ENCODE measurements around the gene MROH7. TPM values are rescaled to one million over a fixed set of nuclear protein-coding genes. Genes with fewer than 3 reads are reported as not detected.

Gene MROH7
- total and polyA plus RNA-seq, 9 of the 15 experiments (the other 6 are each of a cell fraction or from before 2014, with no cell fraction given) = not detected

DNA sequence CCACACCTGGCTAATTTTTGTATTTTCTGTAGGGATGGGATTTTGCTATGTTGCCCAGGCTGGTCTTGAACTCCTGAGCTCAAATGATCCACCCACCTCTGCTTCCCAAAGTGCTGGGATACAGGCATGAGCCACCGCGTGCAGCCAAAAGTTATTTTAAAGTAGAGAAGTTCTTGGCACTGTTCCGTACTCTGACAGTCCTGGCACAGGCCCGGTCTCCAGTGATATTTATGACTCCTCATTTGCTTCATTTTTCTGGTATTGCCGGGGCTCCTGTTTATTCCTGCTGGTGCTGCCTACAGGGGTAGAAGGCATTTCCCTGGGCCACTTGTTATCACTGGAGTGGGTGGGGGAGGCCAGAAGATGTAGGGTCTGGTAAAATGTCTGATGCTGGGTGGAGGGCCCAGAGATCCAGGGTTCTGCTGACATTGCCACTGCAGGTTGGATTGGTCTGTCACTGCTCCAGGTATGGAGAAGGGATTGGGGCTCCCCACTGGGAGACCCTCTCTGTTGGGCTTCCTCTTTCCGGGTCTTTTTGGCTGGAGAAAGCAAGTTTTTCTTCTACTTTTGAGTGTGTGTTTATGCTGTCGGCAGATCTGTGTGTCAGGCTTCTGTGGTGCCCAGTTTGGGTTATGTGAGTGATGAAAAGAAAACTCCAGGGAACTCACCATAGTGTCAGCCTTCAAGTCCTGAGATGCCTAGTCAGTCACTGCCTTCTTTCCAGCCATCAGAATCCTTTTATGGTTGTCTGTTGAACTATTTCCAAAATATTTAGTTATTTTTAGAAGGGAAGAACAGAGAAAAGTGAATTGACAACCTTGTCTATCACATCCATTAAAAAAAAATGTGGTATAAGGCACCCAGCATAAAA is 4.5 kb downstream of the MROH7 start:
- POLR2A ChIA-PET = no interaction called here
- BruUV-seq (replicated peaks) = no TSS peak

More for the DNA sequence above, 4.5 kb downstream of the MROH7 start:
- in situ Hi-C loops (cut with MboI) (no loop called here), intact Hi-C loops (cut with micrococcal nuclease) (no loop called here)
- Histone ChIP-seq H3K4me3 (no peak overlapping the region), H2AFZ (ENCODE audit: low read depth, low read length) (no peak overlapping the region), H3K79me2 (ENCODE audit: control insufficient read depth, insufficient read depth, low read length) (no peaks in the 10 kb centered on the region), H3K9me3 (replicated peaks; ENCODE audit: control insufficient read depth, insufficient read depth, low read depth, low read length) (no peaks in the 10 kb centered on the region; the same call in 1 of the 2 replicates), H3K4me1 (replicated peaks in 1 of 2; ENCODE audit: control insufficient read depth in 2 of 2, insufficient read depth in 2 of 2, low read length in 2 of 2) (no peaks in the 10 kb centered on the region; a peak in 1 of 5 replicates), H3K4me2 (ENCODE audit: insufficient read depth, low read length) (no peak overlapping the region), H3K36me3 (ENCODE audit: control insufficient read depth, insufficient read depth, low read length) (no peaks in the 10 kb centered on the region), H3K9ac (ENCODE audit: insufficient read depth in 1 of 2, low read depth in 2 of 2, low read length in 2 of 2) (no peak overlapping the region), H4K20me1 (replicated peaks; ENCODE audit: control insufficient read depth, insufficient read depth, low read length) (no peaks in the 10 kb centered on the region), H3K27me3 (ENCODE audit: control insufficient read depth in 2 of 2, insufficient read depth in 2 of 2, low read length in 2 of 2) (peaks cover 5 to 6% of the 10 kb centered on the region in 2 experiments; a peak in 3 of 5 replicates), H3K9me1 (ENCODE audit: control insufficient read depth, insufficient read depth, low read length) (no peaks in the 10 kb centered on the region), H3K27ac (ENCODE audit: extremely low read depth, low read depth, low read length) (no peak overlapping the region)
- CTCF ChIA-PET (ENCODE audit: low intra/inter-chr PET ratio) = no interaction called here
- TF ChIP-seq, protein P1, sequence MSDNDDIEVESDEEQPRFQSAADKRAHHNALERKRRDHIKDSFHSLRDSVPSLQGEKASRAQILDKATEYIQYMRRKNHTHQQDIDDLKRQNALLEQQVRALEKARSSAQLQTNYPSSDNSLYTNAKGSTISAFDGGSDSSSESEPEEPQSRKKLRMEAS (CRISPR knock-in tag; IDR thresholded peaks at IDR 0.05) = no peak
- TF ChIP-seq MIER1 (IDR thresholded peaks at IDR 0.05; ENCODE audit: low read depth) (no peak), ZNF124 (CRISPR knock-in tag; IDR thresholded peaks at IDR 0.05) (no peak), ZNF146 (CRISPR knock-in tag; IDR thresholded peaks at IDR 0.05; ENCODE audit: unreplicated experiment) (no peak), OTX1 (CRISPR knock-in tag; IDR thresholded peaks at IDR 0.05) (no peak), RCOR1 (IDR thresholded peaks at IDR 0.05; ENCODE audit: borderline replicate concordance in 1 of 2, low read depth in 2 of 2, low read length in 2 of 2) (no peak), TCF3 (CRISPR knock-in tag; IDR thresholded peaks at IDR 0.05) (no peak), ZFP1 (CRISPR knock-in tag; IDR thresholded peaks at IDR 0.05) (no peak), SIN3A (IDR thresholded peaks at IDR 0.05; ENCODE audit: borderline replicate concordance in 2 of 2, control insufficient read depth in 1 of 2, low read depth in 2 of 2, low read length in 2 of 2) (no peak), SMARCA5 (IDR thresholded peaks at IDR 0.05) (no peak), ZNF311 (CRISPR knock-in tag; IDR thresholded peaks at IDR 0.05) (no peak), POLR2G (IDR thresholded peaks at IDR 0.05; ENCODE audit: low read depth, low read length) (no peak), ZNF699 (CRISPR knock-in tag; IDR thresholded peaks at IDR 0.05; ENCODE audit: insufficient replicate concordance) (no peak), PHF8 (IDR thresholded peaks at IDR 0.05; ENCODE audit: borderline replicate concordance, low read length) (no peak), SMARCC2 (IDR thresholded peaks at IDR 0.05; ENCODE audit: low read depth) (no peak)
- TF ChIP-seq, protein P2, sequence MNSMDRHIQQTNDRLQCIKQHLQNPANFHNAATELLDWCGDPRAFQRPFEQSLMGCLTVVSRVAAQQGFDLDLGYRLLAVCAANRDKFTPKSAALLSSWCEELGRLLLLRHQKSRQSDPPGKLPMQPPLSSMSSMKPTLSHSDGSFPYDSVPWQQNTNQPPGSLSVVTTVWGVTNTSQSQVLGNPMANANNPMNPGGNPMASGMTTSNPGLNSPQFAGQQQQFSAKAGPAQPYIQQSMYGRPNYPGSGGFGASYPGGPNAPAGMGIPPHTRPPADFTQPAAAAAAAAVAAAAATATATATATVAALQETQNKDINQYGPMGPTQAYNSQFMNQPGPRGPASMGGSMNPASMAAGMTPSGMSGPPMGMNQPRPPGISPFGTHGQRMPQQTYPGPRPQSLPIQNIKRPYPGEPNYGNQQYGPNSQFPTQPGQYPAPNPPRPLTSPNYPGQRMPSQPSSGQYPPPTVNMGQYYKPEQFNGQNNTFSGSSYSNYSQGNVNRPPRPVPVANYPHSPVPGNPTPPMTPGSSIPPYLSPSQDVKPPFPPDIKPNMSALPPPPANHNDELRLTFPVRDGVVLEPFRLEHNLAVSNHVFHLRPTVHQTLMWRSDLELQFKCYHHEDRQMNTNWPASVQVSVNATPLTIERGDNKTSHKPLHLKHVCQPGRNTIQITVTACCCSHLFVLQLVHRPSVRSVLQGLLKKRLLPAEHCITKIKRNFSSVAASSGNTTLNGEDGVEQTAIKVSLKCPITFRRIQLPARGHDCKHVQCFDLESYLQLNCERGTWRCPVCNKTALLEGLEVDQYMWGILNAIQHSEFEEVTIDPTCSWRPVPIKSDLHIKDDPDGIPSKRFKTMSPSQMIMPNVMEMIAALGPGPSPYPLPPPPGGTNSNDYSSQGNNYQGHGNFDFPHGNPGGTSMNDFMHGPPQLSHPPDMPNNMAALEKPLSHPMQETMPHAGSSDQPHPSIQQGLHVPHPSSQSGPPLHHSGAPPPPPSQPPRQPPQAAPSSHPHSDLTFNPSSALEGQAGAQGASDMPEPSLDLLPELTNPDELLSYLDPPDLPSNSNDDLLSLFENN (IDR thresholded peaks at IDR 0.05; ENCODE audit: low read depth in 2 of 2, low read length in 2 of 2) = no peak
- FAIRE-seq (no peak), DNase-seq (ENCODE audit: extremely low read depth in 1 of 4, low spot score in 3 of 4) (peak in 1 of 4 experiments; percentile 2), ATAC-seq (no peak)
- WGBS (ENCODE audit: insufficient coverage, low coverage, missing lambda C conversion rate) = 11% methylated on average over 7 of the region's 7 CpGs
